Measurements from ENCODE around the gene CLASP1. TPM values are rescaled to one million over a fixed set of nuclear protein-coding genes. Genes with fewer than 3 reads are reported as not detected.
"Not testable (repeated sequence)": the region's sequence is repeated elsewhere in the genome, so short reads cannot be mapped to it uniquely, and the experiment has no call there.

CLASP1 gene
- polyA plus RNA-seq (2013, experiment 1 of 2; ENCODE audit: insufficient read length) = 23.0 TPM
- polyA plus RNA-seq (2013, experiment 2 of 2; ENCODE audit: insufficient read length) = 22.7 TPM

DNA sequence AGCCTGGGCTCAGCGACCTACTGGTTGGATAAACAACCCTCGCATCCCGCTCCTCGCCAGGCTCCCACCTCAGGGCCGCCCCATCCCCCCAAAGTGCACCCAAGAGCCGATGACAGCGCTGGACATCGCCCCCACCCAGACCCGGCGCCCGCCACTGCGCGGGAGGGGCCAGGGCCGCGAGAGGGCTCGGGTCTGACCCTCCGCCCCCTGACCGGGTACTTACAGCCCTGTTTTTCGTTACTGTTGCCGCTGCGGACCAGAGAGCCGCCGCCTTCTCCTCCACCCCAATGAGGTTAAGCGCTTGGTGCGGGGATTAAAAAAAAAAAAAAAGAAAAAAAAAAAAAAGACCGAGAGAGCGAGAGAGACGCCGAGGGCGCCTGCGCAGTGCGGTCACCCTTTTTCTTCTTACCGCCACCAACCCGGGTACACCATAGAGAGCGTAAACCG, at the start of gene CLASP1:
TSS of gene CLASP1 (minus strand) at position 314 of the 447 bp plus-strand sequence. CDS start 43,567 bp downstream, outside the sequence.
- no peak for DNase-seq

DNA sequence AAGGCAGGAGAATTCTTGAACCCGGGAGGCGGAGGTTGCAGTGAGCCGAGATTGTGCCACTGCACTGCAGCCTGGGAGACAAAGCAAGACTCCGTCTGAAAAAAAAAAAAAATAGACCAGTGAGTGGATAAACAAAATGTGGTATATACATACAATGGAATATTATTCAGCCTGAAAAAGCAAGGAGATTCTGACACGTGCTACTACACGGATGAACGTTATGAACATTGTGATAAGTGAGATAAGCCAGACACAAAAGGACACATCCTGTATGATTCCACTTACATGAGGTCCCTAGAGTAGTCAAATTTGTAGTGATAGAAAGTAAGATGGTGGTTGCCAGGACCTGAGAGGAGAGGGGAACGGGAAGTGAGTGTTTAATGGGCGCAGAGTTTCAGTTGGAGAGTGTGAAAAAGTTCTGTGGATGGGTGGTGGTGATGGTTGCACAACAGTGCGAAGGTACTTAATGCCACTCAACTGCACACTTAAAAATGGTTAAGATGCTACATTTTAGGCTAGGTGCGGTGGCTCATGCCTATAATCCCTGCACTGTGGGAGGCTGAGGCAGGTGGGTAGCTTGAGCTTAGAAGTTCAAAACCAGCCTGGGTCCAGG, 49.2 kb upstream of the CLASP1 start:
- no peak for DNase-seq

DNA sequence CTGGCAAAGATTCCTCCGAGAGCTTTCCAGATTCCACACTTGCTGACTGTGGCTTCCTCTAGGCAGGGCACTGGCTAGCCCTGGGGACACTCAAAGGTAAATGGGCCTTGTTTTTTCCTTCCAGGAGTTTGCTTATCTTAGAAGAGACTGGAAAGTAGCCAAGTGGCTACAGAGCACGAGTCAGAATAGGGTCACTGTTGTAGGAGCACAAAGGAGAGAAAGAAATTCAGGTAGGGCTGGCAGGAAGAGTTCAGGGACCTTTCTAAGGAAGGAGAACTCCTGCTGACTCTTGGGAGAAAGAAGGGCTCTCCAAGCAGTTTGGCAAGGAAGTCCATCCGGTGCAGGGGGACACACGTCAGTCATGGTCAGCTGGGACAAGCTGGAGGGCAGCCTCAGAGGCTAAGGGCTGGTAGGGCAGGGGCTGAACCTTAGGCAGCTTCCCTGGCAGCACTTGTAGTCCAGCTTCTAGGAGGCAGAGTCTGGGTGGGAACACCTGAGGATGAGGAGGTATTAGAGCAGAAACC, 47.9 kb upstream of the CLASP1 start:
- no peak for DNase-seq

DNA sequence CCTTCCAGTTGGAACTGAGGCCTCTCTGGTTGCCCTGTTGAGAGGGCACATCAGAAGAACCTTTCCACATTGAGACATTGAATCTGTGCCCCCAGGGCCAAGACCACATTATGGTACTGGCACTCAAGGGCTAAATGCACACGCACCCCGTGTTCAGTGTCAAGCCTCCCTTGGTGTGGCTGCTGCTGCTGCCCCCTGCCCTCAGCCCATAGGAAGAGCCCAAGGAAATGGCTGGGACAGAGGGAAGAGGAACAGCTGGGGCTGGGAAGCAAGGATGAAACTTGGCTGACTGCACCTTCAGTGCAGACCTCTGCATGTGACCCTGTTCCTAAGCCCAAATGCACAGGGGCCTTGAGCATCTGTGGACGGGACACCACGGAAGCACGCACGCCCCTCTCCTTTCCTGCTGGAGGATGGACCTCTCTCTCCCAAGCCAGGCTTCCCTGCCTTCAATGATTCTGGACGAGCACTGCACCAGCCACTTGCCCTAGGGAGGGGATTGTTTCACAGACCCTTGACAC, 47.2 kb upstream of the CLASP1 start:
- no peak for DNase-seq

DNA sequence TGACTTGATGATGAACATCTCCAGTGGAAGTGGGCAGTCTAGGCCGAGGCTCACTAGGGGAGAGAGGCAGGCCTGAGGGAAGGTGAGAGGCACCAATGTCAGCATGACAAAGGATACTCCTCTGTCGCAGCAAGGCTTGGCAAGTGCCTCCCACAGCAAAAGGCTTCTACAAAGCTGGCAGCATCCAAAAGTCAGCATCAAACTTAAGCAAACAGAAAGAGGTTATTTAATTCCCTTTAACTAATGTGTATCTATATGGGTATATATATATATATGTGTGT, 45.8 kb upstream of the CLASP1 start:
- no peak for DNase-seq

DNA sequence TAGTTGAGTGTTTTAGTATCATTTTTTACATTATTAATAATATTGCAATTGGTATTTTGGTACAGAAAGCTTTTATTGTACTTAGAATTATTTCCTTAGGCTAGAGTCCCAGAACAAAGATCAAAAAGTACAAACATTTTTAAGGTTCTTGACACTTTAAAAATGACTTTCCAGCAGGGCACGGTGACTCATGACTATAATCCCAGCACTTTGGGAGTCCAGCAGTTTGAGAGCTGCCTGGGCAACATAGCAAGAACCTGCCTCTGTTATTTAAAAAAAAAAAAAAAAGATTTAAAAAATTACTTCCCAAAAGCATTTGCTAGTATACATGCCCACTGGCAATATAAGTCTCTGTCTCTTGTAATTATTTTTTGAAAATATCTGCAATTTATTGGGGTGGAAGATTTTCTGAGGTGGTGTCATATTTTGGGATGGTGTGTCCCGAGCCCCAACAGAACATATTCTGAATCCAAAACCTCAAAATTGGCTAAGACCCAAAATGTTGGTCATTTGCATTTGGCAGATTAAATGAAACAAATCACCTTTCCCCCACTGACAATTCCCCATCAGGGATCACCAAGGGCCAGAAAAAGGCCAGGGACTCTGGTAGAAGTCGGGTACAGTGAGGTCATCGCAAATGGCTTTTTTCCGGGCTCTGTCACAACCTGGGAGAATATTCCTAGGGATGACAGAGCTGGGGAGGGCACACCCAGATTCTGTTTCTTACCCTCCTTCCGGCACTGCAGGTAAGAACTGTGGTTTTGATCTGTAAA, 45.3 kb upstream of the CLASP1 start:
- DNase-seq = peak; percentile 62

DNA sequence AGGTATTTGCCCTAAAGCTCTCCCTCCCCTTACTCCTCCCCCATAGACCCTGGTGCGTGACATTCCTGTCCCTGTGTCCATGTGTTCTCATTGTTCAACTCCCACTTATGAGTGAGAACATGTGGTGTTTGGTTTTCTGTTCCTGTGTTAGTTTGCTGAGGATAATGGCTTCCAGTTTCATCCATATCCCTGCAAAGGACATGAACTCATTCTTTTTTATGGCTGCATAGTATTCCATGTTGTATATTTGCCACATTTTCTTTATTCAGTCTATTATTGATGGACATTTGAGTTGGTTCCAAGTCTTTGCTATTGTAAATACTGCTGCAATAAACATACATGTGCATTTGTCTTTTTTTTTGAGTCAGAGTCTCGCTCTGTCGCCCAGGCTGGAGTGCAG, 41.3 kb upstream of the CLASP1 start:
- not testable (repeated sequence) for DNase-seq

DNA sequence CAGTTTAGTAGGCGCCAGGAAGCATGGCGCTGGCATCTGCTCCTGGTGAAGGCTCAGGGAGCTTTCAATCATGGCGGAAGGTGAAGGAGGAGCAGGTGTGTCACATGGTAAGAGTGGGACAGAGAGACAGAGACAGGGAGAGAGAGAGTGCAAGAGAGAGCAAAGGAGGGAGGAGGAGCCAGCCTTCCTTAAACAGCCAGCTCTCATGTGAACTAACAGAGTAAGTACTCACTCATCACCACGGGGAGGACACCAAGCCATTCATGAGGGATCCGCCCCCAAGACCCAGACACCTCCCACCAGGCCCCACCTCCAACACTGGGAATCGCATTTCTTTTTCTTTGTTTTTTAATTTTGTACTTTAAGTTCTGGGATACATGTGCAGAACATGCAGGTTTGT, 40.8 kb upstream of the CLASP1 start:
- DNase-seq = no peak

DNA sequence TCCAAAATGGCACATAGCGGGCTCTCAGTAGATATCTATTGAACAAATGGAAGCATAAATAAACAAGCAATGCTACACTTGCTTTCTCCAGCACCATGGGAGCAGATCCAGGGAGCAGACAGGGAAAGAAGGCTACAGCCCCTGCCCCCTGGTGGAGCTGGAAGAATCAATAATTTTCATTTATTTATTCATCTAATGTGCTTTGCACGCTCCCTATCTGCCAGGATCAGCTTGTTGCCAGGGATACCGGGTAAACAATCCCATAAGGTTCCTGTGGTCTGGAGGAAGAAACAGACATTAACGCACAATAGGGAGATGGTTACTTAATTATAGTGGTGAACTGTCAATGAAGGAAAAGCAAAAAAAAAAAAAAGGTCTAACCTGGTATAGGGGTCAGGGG, 40.1 kb upstream of the CLASP1 start:
- DNase-seq = peak; percentile 35

DNA sequence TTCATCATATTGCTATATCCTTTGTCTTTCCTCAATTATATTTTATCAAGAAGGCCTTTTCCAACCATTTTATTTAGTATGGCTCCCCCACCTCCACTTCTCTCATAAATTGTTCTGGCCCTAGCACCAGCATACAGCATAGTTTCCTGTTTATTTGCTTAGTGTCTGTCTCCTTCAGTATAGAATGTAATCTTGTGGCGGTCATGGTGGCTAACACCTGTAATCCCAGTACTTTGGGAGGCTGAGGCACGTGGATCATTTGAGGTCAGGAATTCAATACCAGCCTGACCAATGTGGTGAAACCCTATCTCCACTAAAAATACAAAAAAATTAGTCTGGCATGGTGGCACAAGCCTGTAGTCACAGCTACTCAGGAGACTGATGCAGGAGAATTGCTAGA, 39.6 kb upstream of the CLASP1 start:
- no peak for DNase-seq

DNA sequence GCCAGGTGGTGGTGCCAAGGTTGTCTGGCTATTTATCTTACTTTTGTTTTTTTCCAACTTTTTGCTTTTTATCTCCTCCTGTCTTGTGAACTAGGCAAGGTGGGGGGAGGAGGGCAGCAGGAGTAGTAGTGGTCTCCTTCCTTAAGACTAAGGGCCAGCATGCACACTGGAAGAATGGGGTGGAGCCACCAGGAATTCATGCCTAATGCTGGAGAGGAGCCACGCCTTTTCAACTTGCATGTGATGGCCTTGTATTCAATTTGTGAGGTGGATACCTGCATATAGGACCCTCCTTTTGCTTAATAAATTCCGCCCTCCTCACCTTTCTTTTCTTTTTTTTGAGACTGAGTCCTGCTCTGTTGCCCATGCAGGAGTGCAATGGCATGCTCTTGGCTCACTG, 37.6 kb upstream of the CLASP1 start:
- no peak for DNase-seq

DNA sequence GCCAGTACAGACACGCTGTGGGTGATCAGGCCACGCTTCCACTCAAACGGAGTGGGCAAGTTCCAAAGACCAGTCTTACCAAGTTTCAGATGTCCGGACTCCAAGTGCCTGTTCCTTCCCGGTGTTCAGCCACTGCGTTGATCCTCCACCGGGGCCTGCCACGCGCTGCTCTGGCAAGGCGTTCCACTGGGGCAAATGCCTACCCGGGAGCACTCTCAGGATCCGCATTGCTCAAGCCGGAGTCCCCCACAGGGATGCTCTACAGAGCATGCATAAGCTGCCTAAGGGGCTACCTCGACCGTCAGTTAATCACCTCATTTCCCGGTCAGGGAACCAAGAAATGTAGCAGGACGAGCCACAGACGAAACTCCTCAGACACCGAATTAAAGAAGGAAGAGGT, 37.0 kb upstream of the CLASP1 start:
- no peak for DNase-seq

DNA sequence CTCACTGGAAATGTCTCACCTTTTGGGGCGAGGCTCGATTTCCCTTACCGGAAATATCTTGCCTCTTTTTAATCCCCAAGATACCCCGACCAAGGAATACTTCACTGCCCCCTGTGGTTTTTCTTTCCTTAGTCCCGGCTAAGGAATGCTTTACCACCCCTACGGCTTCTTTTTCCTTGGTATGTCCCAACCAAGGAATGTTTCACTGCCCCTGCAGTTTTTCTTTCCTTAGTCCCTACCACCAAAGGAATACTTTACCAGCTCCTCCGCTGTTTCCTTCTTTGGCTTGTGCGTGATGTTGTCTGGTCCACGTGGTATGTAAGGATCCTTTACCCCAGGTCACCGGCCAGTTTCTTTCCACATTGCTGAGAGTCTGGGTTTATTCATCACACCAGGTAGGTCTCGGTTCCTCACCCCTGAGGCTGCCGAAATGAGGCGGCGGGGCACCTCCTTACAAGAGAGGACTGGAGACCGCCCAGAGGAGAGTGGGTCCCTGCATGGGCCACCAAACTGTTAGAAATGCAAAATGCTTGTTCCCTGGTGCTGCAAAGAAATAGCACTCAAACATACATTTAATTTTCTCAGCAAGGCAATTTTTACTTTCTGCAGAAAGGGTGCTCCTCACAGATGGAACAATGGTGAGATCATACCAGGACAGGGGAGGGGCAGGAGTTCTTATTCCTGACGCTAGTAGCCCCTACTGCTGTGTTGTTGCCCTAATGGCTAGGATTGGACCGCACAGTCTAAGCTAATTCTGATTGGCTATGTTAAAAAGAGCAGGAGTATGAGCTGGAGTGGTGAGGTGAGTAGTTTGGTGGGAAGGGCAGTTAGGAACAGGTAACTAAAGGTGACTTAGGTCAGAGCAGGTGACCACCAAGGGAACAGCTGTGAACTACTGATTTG, 33.4 kb upstream of the CLASP1 start:
- no peak for DNase-seq

DNA sequence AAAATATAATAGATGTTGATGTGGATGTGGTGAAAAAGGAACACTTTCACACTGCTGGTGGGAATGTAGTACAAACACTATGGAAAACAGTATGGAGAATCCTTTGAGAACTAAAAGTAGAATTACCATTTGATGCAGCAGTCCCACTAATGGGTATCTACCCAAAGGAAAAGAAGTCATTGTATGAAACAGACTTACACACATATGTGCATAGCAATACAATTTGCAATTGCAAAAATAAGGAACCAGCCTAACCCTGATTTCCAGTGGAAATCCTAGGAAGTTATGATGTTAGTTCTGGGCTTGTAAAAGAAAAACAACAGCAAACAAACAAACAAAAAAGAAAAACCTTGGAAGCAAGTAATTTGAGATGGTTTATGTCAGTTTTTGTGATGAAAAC, 28.6 kb upstream of the CLASP1 start:
- no peak for DNase-seq

DNA sequence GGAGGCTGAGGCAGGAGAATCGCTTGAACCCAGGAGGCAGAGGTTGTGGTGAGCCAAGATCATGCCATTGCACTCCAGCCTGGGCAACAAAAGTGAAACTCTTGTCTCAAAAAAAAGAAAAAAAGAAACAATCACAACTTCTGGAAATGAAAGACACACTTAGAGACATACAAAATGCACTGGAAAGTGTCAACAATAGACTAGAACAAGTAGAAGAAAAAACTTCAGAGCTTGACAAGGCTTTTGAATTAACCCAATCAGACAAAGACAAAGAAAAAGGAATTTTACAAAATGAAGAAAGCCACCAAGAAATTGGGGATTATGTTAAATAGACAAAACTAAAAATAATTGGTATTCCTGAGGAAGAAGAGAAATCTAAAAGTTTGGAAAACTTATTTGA, 22.4 kb upstream of the CLASP1 start:
- not testable (repeated sequence) for DNase-seq

DNA sequence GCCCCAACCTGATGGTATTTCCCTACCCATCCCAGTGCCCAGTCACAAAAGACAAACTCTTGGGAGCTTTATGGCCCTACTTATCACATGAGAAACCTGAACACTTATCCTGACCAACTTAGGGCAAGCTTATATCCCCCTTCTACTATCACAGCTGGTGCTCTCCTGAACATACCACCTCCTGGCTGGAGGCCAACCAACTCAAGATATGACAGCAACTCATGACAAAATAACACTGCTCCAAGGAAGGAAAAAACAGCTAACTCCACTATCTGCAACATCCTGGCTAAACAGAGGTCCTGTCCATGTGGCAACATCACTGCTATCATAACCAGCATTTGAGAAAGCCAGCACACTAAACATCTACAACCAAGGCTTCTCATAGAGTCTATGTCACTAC, 20.9 kb upstream of the CLASP1 start:
- DNase-seq = no peak

DNA sequence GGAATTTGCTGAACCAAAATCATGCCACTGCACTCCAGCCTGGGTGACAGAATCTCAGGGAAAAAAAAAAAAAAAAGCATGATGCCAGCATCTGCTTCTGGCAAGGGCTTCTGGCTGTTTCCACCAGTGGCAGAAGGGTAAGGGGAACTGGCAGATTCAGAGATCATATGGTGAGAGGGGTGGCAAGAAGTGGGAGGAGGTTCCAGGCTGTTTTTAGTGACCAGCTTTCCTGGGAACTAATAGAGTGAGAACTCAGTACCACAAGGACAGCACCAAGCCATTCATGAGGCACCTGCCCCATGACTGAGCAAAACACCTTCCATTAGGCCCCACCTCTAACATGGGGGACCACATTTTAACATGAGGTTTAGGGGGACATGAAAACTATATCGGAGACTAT, 18.4 kb upstream of the CLASP1 start:
- DNase-seq = no peak

DNA sequence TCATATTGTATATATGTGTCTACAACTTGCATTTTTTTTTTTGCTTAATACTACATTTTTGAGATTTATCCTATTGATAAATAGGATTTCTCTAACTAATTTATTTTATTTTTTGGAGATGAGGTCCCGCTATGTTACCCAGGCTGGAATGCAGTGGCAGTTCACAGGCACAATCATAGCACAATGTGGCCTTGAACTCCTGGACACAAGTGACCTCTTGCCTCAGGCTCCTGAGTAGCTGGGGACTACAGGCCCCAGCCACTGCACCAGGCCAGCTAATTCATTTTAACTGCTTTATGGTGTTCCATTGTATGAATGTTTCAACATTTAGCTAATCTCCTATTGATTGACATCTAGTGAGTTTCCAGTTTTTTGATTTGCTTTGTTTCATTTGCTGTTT, 16.8 kb upstream of the CLASP1 start:
- DNase-seq = no peak

DNA sequence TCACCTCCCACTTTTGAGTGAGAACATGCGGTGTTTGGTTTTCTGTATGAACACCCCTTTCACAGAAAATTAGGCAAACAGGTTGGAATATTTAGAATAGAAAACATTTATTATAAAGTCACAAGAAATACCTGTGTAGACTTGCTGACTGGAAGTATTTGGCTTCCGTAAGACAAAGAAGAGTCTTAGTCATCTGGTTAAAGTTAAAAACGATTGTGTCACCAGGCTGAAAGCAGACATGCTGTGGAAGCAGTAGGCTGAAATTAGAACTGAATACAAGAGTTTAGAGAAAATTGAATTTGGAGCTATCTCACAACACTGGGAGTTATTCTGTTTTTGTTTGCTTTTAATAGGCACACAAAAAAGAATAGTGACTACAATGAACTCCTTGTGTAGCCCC, 16.2 kb upstream of the CLASP1 start:
- DNase-seq = no peak

DNA sequence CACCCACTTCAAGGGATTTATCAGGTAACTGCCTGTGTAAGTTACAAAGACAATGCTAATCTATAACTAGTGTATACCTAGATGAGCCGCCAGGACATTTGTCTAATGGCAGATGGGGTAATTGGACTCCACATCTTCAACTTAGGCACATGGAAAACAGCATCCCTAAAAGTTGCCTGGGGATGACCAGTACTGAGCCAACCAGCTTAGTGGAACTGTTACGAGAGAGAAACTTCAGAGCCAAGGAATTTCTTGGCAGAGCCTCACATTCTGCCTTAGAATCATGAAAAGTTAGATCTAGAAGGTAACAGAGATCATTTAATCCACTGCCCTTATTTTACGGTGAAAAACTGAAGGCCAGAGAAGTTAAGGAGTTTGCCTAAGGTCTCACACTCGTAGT, 15.5 kb upstream of the CLASP1 start:
- no peak for DNase-seq

DNA sequence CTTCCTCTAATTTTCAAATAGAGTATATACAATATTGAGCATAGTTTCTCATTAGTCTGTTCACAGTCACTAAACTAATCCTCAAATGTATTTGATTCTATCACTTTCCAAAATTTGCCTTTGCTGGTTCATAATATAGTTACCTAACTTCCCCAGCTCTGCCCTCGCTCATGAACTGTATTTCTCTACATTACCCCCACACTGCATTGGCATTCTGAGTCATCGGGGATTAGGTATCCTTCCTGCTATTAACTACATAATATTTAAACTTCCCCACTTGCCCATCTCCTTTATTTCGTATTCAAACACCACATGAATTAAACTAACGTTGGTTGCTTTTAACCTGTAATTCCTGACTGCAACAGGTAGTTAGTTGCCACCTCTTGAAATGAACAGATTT, 14.8 kb upstream of the CLASP1 start:
- DNase-seq = no peak

DNA sequence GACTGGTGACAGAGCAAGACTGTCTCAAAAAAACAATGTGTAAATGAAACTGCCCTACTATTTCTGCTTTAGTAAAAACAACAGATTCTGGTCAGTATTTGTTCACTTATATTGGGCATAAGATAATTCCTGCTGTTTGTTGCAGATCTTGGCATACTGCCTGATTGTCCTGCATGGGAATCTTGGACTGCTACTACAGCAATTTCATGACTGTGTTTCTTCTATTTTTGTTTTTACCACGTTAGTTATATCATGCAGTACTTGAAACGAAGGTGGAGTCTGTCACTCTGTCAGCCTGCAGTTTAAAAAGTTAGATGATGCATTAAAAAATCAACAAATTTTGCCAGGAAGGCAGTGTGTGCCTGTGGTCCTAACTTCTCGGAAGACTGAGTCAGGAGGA, 14.2 kb upstream of the CLASP1 start:
- no peak for DNase-seq

DNA sequence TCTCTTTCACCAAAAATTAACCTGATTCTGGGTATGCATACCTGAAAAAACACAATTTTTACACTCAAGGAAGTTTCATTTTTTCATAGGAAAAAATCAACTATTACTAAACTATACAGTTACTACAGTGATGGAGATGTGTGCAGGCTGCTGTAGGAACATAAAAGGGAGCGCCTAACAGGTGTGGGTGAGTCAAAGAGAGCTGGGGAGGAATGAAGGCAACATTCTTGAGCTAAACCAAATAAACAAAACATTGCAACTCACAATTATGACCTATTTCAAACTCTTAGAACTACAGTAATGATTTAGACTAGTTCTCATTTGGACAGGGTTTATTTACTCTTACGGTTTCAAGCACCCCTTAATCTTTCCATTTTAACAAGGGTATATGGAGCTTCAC, 13.4 kb upstream of the CLASP1 start:
- DNase-seq = no peak

Data from fibroblast of skin of back (primary cell).